DMS 273 treated with DMSO at 0.1 percent for 48 hours (cell line): ENCODE data around the gene CA5A.

Experiments used
- DNase-seq: peaks from one replicate; lab custom pipeline; 2025; lab: John Stamatoyannopoulos, UW

Gene CA5A

DNA sequence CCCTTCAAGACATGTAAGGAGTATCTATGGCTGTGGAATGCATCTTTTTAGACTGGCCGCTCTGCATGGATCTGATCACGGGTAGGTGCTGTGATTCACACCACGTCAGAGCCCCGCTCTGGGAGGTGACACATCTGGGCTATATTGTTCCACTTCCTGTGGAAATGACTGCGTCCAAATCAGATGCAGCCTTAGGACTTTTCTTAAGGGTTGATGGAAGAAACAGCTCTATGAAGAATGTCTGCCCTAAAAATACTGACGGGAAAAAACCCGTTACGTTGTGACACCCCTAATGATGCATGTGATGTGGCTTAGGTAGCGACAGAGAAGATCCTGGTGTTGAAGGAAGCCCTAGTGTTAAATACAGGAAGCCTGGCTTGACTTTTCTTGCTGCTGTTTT is 27.1 kb upstream of the CA5A start:
- no peak for DNase-seq

DNA sequence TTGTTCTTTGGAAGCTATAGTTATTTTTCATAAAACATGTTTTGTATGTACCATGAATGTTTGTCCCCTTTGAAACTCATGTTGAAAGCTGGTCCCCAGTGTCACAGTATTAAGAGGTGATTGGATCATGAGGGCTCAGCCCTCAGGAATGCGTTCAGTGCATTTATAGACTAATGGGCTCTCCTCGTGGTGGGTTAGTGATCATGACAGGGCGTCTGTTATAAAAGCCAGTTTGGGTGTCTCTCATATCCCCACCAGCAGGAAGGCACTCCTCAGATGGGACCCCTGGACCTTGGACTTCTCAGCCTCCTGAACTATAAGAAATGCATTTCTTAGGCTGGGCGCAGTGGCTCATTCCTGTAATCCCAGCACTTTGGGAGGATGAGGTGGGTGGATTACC is 25.3 kb upstream of the CA5A start:
- no peak for DNase-seq

- DNase-seq, result no peak
Measured at GRCh38 chr16:87960852-87961251, 24.5 kb upstream of the CA5A start.

GRCh38 chr16:87960296-87960695 is 24.0 kb upstream of the CA5A start:
- DNase-seq, result no peak

DNA sequence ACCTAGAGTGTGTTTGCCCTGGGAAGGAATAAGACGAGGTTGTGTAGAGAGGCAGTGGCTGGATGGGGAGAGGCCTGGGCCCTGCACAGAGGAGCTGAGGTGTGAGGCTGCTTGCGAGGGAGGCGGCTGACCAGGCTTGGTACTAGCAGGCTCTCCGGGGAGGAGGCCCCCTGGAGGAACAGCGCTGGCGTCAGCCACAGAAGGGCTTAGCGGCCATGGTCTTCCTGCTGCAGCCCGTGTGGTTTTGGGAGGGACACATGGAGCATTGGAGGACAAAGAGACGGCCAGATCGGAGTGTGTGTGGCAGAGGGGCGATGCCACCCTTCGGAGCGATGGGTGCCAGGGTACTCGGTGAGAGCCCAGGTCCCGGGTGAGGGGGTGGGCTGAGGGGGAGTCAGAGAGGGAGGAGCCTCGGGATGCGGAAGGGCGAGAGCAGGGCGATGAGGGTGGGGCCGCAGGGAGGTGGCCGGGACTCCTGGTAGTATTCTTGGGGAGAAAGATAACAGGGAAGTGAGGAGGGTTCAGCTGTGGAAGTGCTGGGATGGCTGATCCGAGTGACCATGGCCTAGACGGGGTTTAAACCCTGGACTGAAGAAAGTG is 23.2 kb upstream of the CA5A start:
- DNase-seq, result no peak

DNA sequence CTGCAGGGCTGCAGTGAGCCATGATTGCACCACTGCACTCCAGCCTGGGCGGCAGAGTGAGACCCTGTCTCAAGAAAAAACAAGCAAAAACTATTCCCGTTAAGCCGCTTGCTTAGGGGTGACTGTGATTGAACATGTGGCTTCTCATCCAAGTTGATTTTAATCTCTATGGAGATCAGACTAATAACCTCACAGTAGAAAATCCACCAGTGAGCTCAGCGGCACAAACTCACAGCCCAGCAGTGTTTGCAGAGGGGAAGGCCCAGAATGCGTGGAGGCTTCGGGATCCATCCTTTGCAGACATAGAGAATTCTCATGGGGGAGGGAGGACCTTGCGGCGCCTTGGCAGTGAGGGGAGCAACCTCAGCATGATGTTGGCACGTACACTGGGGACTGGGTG is 22.3 kb upstream of the CA5A start:
- no peak for DNase-seq

- DNase-seq, result no peak
Measured at GRCh38 chr16:87957296-87958094, 21.2 kb upstream of the CA5A start.

- DNase-seq, result no peak
Measured at GRCh38 chr16:87956365-87957231, 20.3 kb upstream of the CA5A start.

GRCh38 chr16:87956098-87956364 is 19.7 kb upstream of the CA5A start:
- DNase-seq, result no peak

- DNase-seq, result no peak
Measured at GRCh38 chr16:87955302-87956097, 19.2 kb upstream of the CA5A start.

GRCh38 chr16:87954826-87955225 is 18.5 kb upstream of the CA5A start:
- no peak for DNase-seq

GRCh38 chr16:87954361-87954760 is 18.0 kb upstream of the CA5A start:
- DNase-seq, result no peak

GRCh38 chr16:87953308-87954215 is 17.2 kb upstream of the CA5A start:
- no peak for DNase-seq

DNA sequence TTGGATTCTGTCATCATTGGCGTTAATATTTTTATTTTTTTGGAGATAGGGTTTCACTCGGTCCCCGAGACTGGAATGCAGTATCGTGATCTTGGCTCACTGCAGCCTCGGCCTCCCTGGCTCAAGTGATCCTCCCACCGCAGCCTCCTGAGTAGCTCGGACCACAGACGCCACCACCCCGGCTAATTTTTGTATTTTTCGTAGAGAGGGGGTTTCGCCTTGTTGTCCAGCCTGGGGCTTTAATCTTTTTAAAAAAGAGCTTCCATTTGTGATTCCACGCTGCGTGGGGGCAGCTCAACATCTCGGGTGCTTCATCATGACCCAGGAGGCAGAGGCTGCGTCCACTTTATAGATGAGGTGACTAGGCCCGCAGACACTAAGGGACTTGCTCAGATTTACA is 16.4 kb upstream of the CA5A start:
- no peak for DNase-seq

- DNase-seq, result no peak
Measured at GRCh38 chr16:87951552-87952538, 15.5 kb upstream of the CA5A start.

DNA sequence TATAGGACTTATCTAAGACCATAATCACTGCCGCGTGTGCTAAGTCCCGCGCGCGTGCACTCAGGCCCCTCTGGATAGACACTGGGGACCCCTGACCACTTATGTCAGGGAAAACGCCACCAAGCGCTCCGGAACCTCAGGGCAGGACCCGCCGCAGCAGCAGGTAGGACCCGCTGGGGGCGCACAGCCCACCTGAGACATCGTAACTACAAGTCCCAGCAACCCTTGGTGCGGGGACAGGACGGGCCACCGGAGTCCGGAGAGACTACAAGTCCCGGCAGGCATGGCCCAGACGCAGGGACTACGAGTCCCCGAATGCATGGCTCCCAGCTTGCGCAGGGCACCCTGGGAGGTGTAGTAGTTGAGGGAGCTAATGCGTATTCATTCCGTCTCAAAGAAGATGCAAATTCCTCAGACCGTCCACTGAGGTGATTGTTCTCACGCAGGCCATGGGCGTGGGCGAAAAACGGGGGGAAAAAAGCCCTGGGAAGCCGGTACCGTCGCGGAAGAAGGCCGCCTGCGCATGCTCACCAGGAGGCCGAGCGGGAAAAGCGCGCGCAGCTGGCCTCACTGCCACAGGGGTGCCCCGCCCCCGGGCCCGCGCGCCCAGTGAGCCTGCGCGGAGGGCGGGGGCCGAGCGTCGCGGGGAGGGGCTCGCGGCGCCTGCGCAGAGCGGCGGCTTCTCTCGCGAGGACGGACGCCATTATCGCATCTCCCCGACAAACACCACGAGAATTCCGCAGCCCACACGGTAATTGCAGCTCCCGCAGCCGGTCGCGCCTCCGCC is 14.6 kb upstream of the CA5A start, which contains the start of gene BANP:
BANP (plus strand) TSS at position 670 of the 787 bp plus-strand sequence. CDS start 23,682 bp downstream, outside the sequence.
- DNase-seq, result peak; percentile 94

DNA sequence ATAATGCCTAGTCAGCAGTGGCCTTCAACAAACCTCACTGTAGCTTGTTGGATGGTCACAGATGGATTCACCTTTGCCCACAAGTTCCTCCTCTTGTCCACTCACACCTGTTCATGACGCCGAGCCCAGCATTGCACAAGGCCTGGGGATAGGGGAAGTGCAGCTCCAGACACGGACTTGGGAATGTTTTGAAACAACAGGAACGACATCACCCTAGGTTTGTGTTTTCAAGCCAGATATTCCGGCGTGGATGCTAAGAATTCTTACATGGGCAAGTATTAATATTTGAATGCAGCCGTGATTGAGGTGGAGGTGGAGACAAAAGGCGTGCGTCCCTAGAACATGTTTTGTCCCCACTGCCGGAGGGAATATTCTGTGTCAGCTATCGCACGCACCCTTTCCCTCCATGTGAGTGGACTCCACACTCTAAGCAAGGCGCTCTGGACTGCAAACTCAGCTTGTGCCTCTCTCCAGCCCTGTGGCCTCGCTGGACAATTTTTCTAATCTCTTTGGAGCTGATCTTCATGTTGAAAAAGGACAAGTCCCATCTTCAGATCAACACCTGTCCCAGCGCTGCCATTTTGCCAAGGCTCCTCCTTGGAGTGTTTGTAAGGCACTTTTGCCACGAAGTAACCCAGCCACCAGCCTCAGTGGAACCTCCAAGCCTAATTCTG is 12.9 kb upstream of the CA5A start:
- DNase-seq, result no peak

DNA sequence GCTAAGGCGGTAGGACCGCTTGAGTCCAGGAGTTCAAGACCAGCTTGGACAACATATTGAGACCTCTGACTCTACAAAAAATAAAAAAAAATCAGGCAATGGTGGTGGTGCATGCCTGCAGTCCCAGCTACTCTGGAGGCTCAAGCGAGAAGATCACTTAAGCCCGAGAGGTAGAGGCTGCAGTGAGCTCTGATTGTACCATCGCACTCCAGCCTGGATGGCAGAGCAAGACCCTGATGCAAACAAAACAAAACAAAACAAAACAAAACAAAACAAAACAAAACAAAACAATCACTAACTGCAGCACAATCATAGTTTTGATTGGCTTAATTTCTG is 12.4 kb upstream of the CA5A start:
- DNase-seq, result no peak

DNA sequence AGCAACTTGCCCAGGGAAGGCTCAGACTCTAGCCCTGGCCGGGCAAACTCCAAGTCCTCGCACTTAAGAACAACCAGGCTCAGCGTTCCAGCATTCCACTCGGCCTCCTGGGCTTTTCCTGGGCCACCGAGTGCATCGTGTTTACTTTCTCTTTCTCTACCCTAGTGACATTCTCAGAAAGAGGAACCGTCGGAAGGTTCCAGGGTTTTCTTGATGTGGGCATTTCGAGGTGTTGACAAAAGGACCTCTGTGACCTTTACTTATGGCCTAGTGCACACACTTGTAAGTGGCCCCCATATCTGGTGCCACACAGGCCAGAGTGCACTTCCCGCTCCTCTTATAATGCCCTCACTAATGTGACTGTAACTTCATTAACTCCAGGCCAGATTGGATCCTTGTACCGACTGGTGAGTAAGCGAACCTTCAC is 11.8 kb upstream of the CA5A start:
- no peak for DNase-seq
